ENCODE results near the gene PIK3AP1.

Gene PIK3AP1

GRCh38 chr10:96619796-96620773, 100.2 kb downstream of the PIK3AP1 start:
- H3K9ac ChIP-seq (ENCODE audit: low read length), result no peak overlapping the region

GRCh38 chr10:96619120-96619519, 101.2 kb downstream of the PIK3AP1 start:
- no peak overlapping the region for H3K9ac ChIP-seq (ENCODE audit: low read length)

More at GRCh38 chr10:96619796-96620773, 100.2 kb downstream of the PIK3AP1 start:
- Histone ChIP-seq H3K4me1 (ENCODE audit: insufficient read depth, low read length, severe bottlenecking) (no peaks in the 10 kb centered on the region), H3K4me3 (ENCODE audit: low read depth, low read length, poor library complexity, severe bottlenecking) (no peak overlapping the region), H3K27ac (ENCODE audit: low read depth, low read length, poor library complexity, severe bottlenecking) (no peak overlapping the region), H3K4me2 (ENCODE audit: low read length) (no peak overlapping the region), H3K36me3 (ENCODE audit: insufficient read depth, low read length) (peaks cover 94% of the 10 kb centered on the region), H3K9me2 (ENCODE audit: low read depth, low read length) (no peaks in the 10 kb centered on the region), H3K27me3 (ENCODE audit: insufficient read depth, low read length) (no peaks in the 10 kb centered on the region), H4K20me1 (ENCODE audit: insufficient read depth, low read length) (no peaks in the 10 kb centered on the region), H3K79me2 (ENCODE audit: insufficient read depth, low read length) (no peaks in the 10 kb centered on the region), H3F3A (ENCODE audit: insufficient read depth, low read length) (no peaks in the 10 kb centered on the region), H3K9me3 (ENCODE audit: low read length) (no peaks in the 10 kb centered on the region), H2AFZ (ENCODE audit: low read length) (no peak overlapping the region)
- TF ChIP-seq, protein P1, sequence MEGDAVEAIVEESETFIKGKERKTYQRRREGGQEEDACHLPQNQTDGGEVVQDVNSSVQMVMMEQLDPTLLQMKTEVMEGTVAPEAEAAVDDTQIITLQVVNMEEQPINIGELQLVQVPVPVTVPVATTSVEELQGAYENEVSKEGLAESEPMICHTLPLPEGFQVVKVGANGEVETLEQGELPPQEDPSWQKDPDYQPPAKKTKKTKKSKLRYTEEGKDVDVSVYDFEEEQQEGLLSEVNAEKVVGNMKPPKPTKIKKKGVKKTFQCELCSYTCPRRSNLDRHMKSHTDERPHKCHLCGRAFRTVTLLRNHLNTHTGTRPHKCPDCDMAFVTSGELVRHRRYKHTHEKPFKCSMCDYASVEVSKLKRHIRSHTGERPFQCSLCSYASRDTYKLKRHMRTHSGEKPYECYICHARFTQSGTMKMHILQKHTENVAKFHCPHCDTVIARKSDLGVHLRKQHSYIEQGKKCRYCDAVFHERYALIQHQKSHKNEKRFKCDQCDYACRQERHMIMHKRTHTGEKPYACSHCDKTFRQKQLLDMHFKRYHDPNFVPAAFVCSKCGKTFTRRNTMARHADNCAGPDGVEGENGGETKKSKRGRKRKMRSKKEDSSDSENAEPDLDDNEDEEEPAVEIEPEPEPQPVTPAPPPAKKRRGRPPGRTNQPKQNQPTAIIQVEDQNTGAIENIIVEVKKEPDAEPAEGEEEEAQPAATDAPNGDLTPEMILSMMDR (IDR thresholded peaks at IDR 0.05; ENCODE audit: low read length), result no peak
- no peak for TF ChIP-seq EZH2 (IDR thresholded peaks at IDR 0.05; ENCODE audit: borderline replicate concordance, low read length)

GRCh38 chr10:96618653-96619052, 101.7 kb downstream of the PIK3AP1 start:
- H3K9ac ChIP-seq (ENCODE audit: low read length), result no peak overlapping the region
- TF ChIP-seq EZH2 (IDR thresholded peaks at IDR 0.05; ENCODE audit: borderline replicate concordance, low read length), result no peak
- TF ChIP-seq, protein P1 (IDR thresholded peaks at IDR 0.05; ENCODE audit: low read length), result no peak
- H3K27me3 ChIP-seq (ENCODE audit: insufficient read depth, low read length), result no peaks in the 10 kb centered on the region
- no peak overlapping the region for H3K27ac ChIP-seq (ENCODE audit: low read depth, low read length, poor library complexity, severe bottlenecking)
- no peaks in the 10 kb centered on the region for H4K20me1 ChIP-seq (ENCODE audit: insufficient read depth, low read length)
- H3K4me3 ChIP-seq (ENCODE audit: low read depth, low read length, poor library complexity, severe bottlenecking), result no peak overlapping the region
- no peaks in the 10 kb centered on the region for H3F3A ChIP-seq (ENCODE audit: insufficient read depth, low read length)
- H3K79me2 ChIP-seq (ENCODE audit: insufficient read depth, low read length), result no peaks in the 10 kb centered on the region
- H2AFZ ChIP-seq (ENCODE audit: low read length), result no peak overlapping the region
- H3K4me1 ChIP-seq (ENCODE audit: insufficient read depth, low read length, severe bottlenecking), result no peaks in the 10 kb centered on the region
- no peak overlapping the region for H3K4me2 ChIP-seq (ENCODE audit: low read length)
- H3K9me3 ChIP-seq (ENCODE audit: low read length), result no peaks in the 10 kb centered on the region
- no peaks in the 10 kb centered on the region for H3K9me2 ChIP-seq (ENCODE audit: low read depth, low read length)
- H3K36me3 ChIP-seq (ENCODE audit: insufficient read depth, low read length), result peaks cover 92% of the 10 kb centered on the region

More at GRCh38 chr10:96619120-96619519, 101.2 kb downstream of the PIK3AP1 start:
- H2AFZ ChIP-seq (ENCODE audit: low read length), result no peak overlapping the region
- H3F3A ChIP-seq (ENCODE audit: insufficient read depth, low read length), result no peaks in the 10 kb centered on the region
- H3K27me3 ChIP-seq (ENCODE audit: insufficient read depth, low read length), result no peaks in the 10 kb centered on the region
- H3K9me3 ChIP-seq (ENCODE audit: low read length), result no peaks in the 10 kb centered on the region
- TF ChIP-seq EZH2 (IDR thresholded peaks at IDR 0.05; ENCODE audit: borderline replicate concordance, low read length), result no peak
- TF ChIP-seq, protein P1 (IDR thresholded peaks at IDR 0.05; ENCODE audit: low read length), result no peak
- H3K4me1 ChIP-seq (ENCODE audit: insufficient read depth, low read length, severe bottlenecking), result no peaks in the 10 kb centered on the region
- no peaks in the 10 kb centered on the region for H4K20me1 ChIP-seq (ENCODE audit: insufficient read depth, low read length)
- no peak overlapping the region for H3K27ac ChIP-seq (ENCODE audit: low read depth, low read length, poor library complexity, severe bottlenecking)
- no peak overlapping the region for H3K4me3 ChIP-seq (ENCODE audit: low read depth, low read length, poor library complexity, severe bottlenecking)
- H3K79me2 ChIP-seq (ENCODE audit: insufficient read depth, low read length), result no peaks in the 10 kb centered on the region
- H3K4me2 ChIP-seq (ENCODE audit: low read length), result no peak overlapping the region
- H3K9me2 ChIP-seq (ENCODE audit: low read depth, low read length), result no peaks in the 10 kb centered on the region
- peaks cover 92% of the 10 kb centered on the region for H3K36me3 ChIP-seq (ENCODE audit: insufficient read depth, low read length)
